T-helper 2 cell (primary cell): ENCODE data around the gene DAO.
A peak's percentile ranks its signal among the peaks of the same experiment; 100 is the strongest.
"Not testable (repeated sequence)": the region's sequence is repeated elsewhere in the genome, so short reads cannot be mapped to it uniquely, and the experiment has no call there.

Source experiments
- DNase-seq, 5 experiments: peaks; one replicate each; pipeline versions ENCODE4 v3.0.0 to v3.0.0-alpha.2; 2012 to 2022
- total RNA-seq, 2 donors: gene quantifications; one replicate each; lab custom pipeline; 2026; lab: John Stamatoyannopoulos, UW

DAO gene
- total RNA-seq = 0 to 0.07 reads per million in 2 donors

GRCh38 chr12:108879615-108880254 lies at the start of gene DAO:
Gene DAO, plus strand, starts transcription at chr12:108880092. Its CDS starts 4,915 bp downstream, at chr12:108885007.
- no peak for DNase-seq

- peak in 1 of 5 experiments; percentile 93 for DNase-seq
Measured at GRCh38 chr12:108831309-108831991, 48.4 kb upstream of the DAO start.

GRCh38 chr12:108832208-108832607 lies 47.7 kb upstream of the DAO start:
- DNase-seq = no peak

- DNase-seq = no peak
Measured at GRCh38 chr12:108832730-108833354, 47.0 kb upstream of the DAO start.

- no peak for DNase-seq
Measured at GRCh38 chr12:108833355-108833733, 46.5 kb upstream of the DAO start.

GRCh38 chr12:108833757-108834472 lies 46.0 kb upstream of the DAO start:
- DNase-seq = no peak

GRCh38 chr12:108835860-108836634 lies 43.8 kb upstream of the DAO start:
- DNase-seq = no peak

GRCh38 chr12:108837239-108837638 lies 42.7 kb upstream of the DAO start:
- no peak for DNase-seq

GRCh38 chr12:108837680-108838079 lies 42.2 kb upstream of the DAO start:
- no peak for DNase-seq

GRCh38 chr12:108838194-108839017 lies 41.5 kb upstream of the DAO start:
- DNase-seq = peak in 4 of 5 experiments; percentile 32 to 96 (median 54)

- no peak for DNase-seq
Measured at GRCh38 chr12:108839018-108839889, 40.6 kb upstream of the DAO start.

- no peak for DNase-seq
Measured at GRCh38 chr12:108839890-108840230, 40.0 kb upstream of the DAO start.

- DNase-seq = no peak
Measured at GRCh38 chr12:108840605-108841332, 39.1 kb upstream of the DAO start.

GRCh38 chr12:108841825-108842224 lies 38.1 kb upstream of the DAO start:
- not testable (repeated sequence) for DNase-seq

GRCh38 chr12:108842361-108842760 lies 37.5 kb upstream of the DAO start:
- DNase-seq = no peak

GRCh38 chr12:108843187-108843586 lies 36.7 kb upstream of the DAO start:
- no peak for DNase-seq

GRCh38 chr12:108845696-108846095 lies 34.2 kb upstream of the DAO start:
- no peak for DNase-seq

- DNase-seq = no peak
Measured at GRCh38 chr12:108846290-108846701, 33.6 kb upstream of the DAO start.

- no peak for DNase-seq
Measured at GRCh38 chr12:108847705-108848104, 32.2 kb upstream of the DAO start.

GRCh38 chr12:108849660-108850059 lies 30.2 kb upstream of the DAO start:
- no peak for DNase-seq
